ENCODE measurements around the gene SGSM2. TPM values are rescaled to one million over a fixed set of nuclear protein-coding genes. Genes with fewer than 3 reads are reported as not detected.
A peak's percentile ranks its signal among the peaks of the same experiment; 100 is the strongest.

Gene SGSM2
- total RNA-seq, 4 donors from 2014 or later = 32.9 to 58.6 (median 47.4) TPM

- 40 to 84% methylated on average over 6 to 12 of the region's 55 CpGs for WGBS, 2 donors (ENCODE audit: low coverage in 1 of 2)
- no peak for ATAC-seq
- H3K27ac ChIP-seq = peak overlapping the region; percentile 97 to 100 (median 100)
These were observed 61.6 kb downstream of the SGSM2 start for GRCh38 chr17:2398655-2399571.

GRCh38 chr17:2399572-2400473 lies 62.5 kb downstream of the SGSM2 start:
- Histone ChIP-seq H3K27me3 (no peaks in the 10 kb centered on the region), H3K27ac (peak overlapping the region; percentile 97 to 100 (median 100)), H3K4me3 (peak overlapping the region; percentile 89 to 100), H3K9me3 (no peaks in the 10 kb centered on the region), H3K4me1 (peaks cover 0 to 74% (median 58%) of the 10 kb centered on the region in 3 donors), H3K36me3 (peaks cover 0 to 3% of the 10 kb centered on the region in 2 donors)
- peak; percentile 66 for ATAC-seq
- WGBS, 2 donors (ENCODE audit: low coverage in 1 of 2) = 0% methylated on average over 7 of the region's 82 CpGs; no CpG with 5 or more reads in 1 of the 2 donors
- TF ChIP-seq POLR2A (IDR thresholded peaks at IDR 0.05) (peak; percentile 92), EP300 (IDR thresholded peaks at IDR 0.05) (peak; percentile 69), POLR2AphosphoS5 (IDR thresholded peaks at IDR 0.05) (peak; percentile 94), CTCF (IDR thresholded peaks at IDR 0.05) (no peak)

More at GRCh38 chr17:2398655-2399571, 61.6 kb downstream of the SGSM2 start:
- Histone ChIP-seq H3K27me3 (no peaks in the 10 kb centered on the region), H3K4me3 (peak overlapping the region; percentile 89 to 100), H3K9me3 (no peaks in the 10 kb centered on the region), H3K36me3 (peaks cover 0 to 4% of the 10 kb centered on the region in 2 donors), H3K4me1 (peaks cover 0 to 74% (median 58%) of the 10 kb centered on the region in 3 donors)
- no peak for TF ChIP-seq EP300 (IDR thresholded peaks at IDR 0.05)
- peak; percentile 79 for TF ChIP-seq POLR2AphosphoS5 (IDR thresholded peaks at IDR 0.05)

GRCh38 chr17:2400474-2400866 lies 63.2 kb downstream of the SGSM2 start:
- H3K4me1 ChIP-seq = peaks cover 0 to 74% (median 57%) of the 10 kb centered on the region in 3 donors
- H3K4me3 ChIP-seq = peak overlapping the region; percentile 89 to 100
- 3% methylated on average over 14 of the region's 43 CpGs; no CpG with 5 or more reads in 1 of the 2 donors for WGBS, 2 donors (ENCODE audit: low coverage in 1 of 2)
- no peak for ATAC-seq
- TF ChIP-seq POLR2A (IDR thresholded peaks at IDR 0.05) = no peak
- TF ChIP-seq CTCF (IDR thresholded peaks at IDR 0.05) = peak in 1 of 4 experiments; percentile 8
- no peaks in the 10 kb centered on the region for H3K27me3 ChIP-seq
- no peaks in the 10 kb centered on the region for H3K9me3 ChIP-seq
- peak overlapping the region; percentile 97 to 100 (median 100) for H3K27ac ChIP-seq
- H3K36me3 ChIP-seq = no peaks in the 10 kb centered on the region

GRCh38 chr17:2400877-2401425 lies 63.6 kb downstream of the SGSM2 start, which contains the start of gene MNT:
Gene MNT (minus strand): TSS chr17:2401060. CDS start chr17:2400712, 348 bp downstream.
- WGBS, 2 donors (ENCODE audit: low coverage in 1 of 2) = 0% methylated on average over 1 to 13 of the region's 51 CpGs
- Histone ChIP-seq H3K27me3 (no peaks in the 10 kb centered on the region), H3K4me1 (peaks cover 0 to 74% (median 57%) of the 10 kb centered on the region in 3 donors), H3K4me3 (peak within 1 kb of the TSS; percentile 89 to 100), H3K27ac (peak within 1 kb of the TSS; percentile 97 to 100 (median 100)), H3K36me3 (no peaks in the 10 kb centered on the region), H3K9me3 (no peaks in the 10 kb centered on the region)
- ATAC-seq = peak; percentile 40
- peak; percentile 76 for TF ChIP-seq POLR2AphosphoS5 (IDR thresholded peaks at IDR 0.05)
- TF ChIP-seq EP300 (IDR thresholded peaks at IDR 0.05) = no peak
- peak; percentile 59 to 60 for TF ChIP-seq POLR2A (IDR thresholded peaks at IDR 0.05)
- TF ChIP-seq CTCF (IDR thresholded peaks at IDR 0.05) = peak in 2 of 4 experiments; percentile 31 to 51

Measured in gastroesophageal sphincter (tissue), 4 donors.